Globus pallidus (tissue), 1 donor: ENCODE measurements around the gene A4GALT.
"Not testable (repeated sequence)": the region's sequence is repeated elsewhere in the genome, so short reads cannot be mapped to it uniquely, and the experiment has no call there.

ENCODE experiments used
- DNase-seq: peaks from one replicate; pipeline ENCODE4 v3.0.0-alpha.2; 2015; ENCODE audit warnings: low spot score

A4GALT gene

GRCh38 chr22:42720263-42721044 lies at the start of gene A4GALT:
TSS of gene A4GALT (minus strand) at chr22:42720870. CDS start at chr22:42693951, 26,919 bp downstream.
- DNase-seq, result no peak

GRCh38 chr22:42770448-42770726 lies 49.7 kb upstream of the A4GALT start:
- no peak for DNase-seq

GRCh38 chr22:42769574-42770447 lies 49.1 kb upstream of the A4GALT start:
- DNase-seq, result no peak

- no peak for DNase-seq
Measured at GRCh38 chr22:42769238-42769573, 48.5 kb upstream of the A4GALT start.

GRCh38 chr22:42768385-42769035 lies 47.8 kb upstream of the A4GALT start:
- no peak for DNase-seq

GRCh38 chr22:42766860-42767259 lies 46.2 kb upstream of the A4GALT start:
- no peak for DNase-seq

- no peak for DNase-seq
Measured at GRCh38 chr22:42764895-42765363, 44.3 kb upstream of the A4GALT start.

- no peak for DNase-seq
Measured at GRCh38 chr22:42763965-42764480, 43.4 kb upstream of the A4GALT start.

- no peak for DNase-seq
Measured at GRCh38 chr22:42760806-42761565, 40.3 kb upstream of the A4GALT start.

GRCh38 chr22:42758931-42759629 lies 38.4 kb upstream of the A4GALT start:
- no peak for DNase-seq

GRCh38 chr22:42755553-42755952 lies 34.9 kb upstream of the A4GALT start:
- not testable (repeated sequence) for DNase-seq

- DNase-seq, result not testable (repeated sequence)
Measured at GRCh38 chr22:42755121-42755520, 34.5 kb upstream of the A4GALT start.

GRCh38 chr22:42754658-42755057 lies 34.0 kb upstream of the A4GALT start:
- no peak for DNase-seq

GRCh38 chr22:42752912-42753311 lies 32.2 kb upstream of the A4GALT start:
- DNase-seq, result no peak

- no peak for DNase-seq
Measured at GRCh38 chr22:42752230-42752746, 31.6 kb upstream of the A4GALT start.

- DNase-seq, result not testable (repeated sequence)
Measured at GRCh38 chr22:42750421-42750820, 29.8 kb upstream of the A4GALT start.

- no peak for DNase-seq
Measured at GRCh38 chr22:42747701-42748513, 27.2 kb upstream of the A4GALT start.

GRCh38 chr22:42745118-42745517 lies 24.4 kb upstream of the A4GALT start:
- no peak for DNase-seq

GRCh38 chr22:42743501-42743991 lies 22.9 kb upstream of the A4GALT start:
- no peak for DNase-seq

- no peak for DNase-seq
Measured at GRCh38 chr22:42742940-42743339, 22.3 kb upstream of the A4GALT start.
